ENCODE results near the gene TMEM154.
A peak's percentile ranks its signal among the peaks of the same experiment; 100 is the strongest.

TMEM154 gene

GRCh38 chr4:152590179-152591031, 89.4 kb downstream of the TMEM154 start:
- DNase-seq (ENCODE audit: low read depth), result peak; percentile 100

GRCh38 chr4:152588869-152589268, 90.9 kb downstream of the TMEM154 start:
- DNase-seq (ENCODE audit: low read depth), result no peak

DNA sequence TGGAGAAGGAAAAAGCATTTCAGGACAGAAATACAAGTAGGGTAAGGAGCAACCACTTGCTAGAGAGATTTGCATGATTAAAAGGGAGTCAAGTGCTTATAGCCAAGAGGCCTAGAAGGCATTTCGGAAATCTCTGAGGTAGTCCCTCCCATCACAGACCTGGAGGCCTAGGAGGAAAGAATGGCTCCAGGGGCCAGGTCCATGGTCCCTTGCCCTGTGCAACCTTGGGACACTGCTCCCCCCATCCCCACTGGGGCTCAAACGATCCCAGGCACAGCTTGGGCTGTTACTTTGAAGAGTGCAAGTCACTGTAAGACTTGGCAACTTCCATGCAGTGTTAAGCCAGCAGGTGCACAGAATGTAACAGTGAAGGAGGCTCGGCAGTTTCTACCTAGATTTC, 92.7 kb downstream of the TMEM154 start:
- no peak for DNase-seq (ENCODE audit: low read depth)

GRCh38 chr4:152586668-152587067, 93.1 kb downstream of the TMEM154 start:
- DNase-seq (ENCODE audit: low read depth), result no peak

DNA sequence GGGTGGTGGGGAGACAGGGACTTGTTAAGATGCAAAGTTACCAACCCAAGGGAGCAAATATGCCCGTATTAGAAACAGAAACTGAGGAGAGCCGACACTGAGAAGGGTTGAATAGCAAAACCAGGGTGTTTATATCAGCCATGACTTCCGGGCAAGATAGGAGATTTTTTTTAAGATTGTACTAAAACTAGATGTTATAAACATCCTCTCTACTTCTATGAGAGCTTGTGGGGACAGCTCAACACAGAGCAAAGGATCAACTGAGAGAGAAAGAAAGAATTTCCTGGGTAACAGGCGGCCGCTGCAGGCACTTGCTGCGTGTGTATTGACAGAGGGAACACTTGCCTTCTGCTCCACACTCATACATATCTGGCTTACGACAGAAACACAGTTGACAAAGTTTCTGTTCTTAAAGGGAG, 94.8 kb downstream of the TMEM154 start:
- no peak for DNase-seq (ENCODE audit: low read depth)

- peak; percentile 88 for DNase-seq (ENCODE audit: low read depth)
Measured at GRCh38 chr4:152581536-152582160, 98.1 kb downstream of the TMEM154 start.

DNA sequence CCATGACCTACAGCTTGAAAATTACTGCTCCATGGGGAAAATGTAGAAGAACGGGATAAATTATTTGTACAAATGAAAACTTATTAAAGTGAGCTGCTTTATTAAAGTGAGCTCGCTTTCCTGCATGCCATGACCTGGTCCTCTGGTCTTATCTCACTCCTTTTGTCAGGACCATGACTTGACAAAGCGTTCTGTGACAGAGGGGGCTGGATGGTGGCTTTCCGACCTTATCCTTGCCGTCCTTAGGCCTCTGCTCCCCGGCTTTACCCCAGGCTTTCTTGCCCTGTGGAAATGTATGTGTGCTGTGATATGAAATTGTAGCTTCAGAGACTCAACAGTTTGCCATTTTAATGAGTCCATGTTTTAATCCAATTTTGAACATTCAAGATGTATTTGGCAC, 99.9 kb downstream of the TMEM154 start:
- DNase-seq (ENCODE audit: low read depth), result no peak

DNA sequence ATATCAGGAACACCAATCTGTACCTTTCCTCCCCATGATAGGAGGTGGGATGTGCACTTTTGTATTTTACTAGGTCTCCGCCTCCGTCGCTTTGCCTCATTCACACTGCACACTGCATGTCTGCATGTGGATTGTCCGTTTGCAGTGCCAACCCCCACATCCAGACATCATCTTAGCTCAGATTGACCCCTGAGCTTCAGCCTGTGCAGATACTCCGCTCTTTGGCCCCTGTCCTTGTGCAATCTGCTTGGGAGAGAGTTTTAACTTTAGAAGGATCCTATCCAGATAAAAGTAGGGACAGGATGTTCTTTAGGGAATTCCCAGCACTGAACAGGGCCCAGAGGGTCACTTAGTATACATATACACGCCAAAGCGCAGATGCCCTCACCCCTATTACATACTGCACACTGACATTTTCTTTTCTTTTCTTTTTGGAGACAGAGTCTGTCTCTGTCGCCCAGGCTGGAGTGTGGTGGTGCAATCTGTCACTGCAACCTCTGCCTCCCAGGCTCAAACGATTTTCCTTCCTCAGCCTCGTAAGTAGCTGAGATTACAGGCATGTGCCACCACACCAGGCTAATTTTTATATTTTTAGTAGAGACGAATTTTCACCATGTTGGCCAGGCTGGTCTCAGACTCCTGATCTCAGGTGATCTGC, 100.6 kb downstream of the TMEM154 start:
- peak; percentile 33 for DNase-seq (ENCODE audit: low read depth)

DNA sequence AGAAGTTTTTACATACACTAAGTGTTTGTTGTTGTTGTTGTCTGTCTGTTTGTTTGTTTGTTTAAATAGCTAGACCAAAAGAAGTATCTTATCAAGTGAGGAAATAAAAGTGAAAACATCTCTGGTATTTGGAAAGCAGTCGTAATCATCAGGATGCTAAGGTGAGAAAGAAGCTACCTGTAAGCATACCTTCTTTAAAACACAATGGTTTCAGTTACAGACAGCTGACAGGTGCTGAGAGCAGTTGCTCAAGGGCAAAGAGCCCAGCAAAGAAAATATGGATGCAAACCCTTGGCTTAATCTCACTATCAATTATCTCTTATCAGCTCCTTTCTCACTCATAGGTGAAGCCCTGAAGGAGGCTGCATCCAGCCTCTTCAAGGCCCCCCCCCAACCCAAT, 101.1 kb downstream of the TMEM154 start:
- DNase-seq (ENCODE audit: low read depth), result no peak

- peak; percentile 30 for DNase-seq (ENCODE audit: low read depth)
Measured at GRCh38 chr4:152577708-152578396, 101.9 kb downstream of the TMEM154 start.

DNA sequence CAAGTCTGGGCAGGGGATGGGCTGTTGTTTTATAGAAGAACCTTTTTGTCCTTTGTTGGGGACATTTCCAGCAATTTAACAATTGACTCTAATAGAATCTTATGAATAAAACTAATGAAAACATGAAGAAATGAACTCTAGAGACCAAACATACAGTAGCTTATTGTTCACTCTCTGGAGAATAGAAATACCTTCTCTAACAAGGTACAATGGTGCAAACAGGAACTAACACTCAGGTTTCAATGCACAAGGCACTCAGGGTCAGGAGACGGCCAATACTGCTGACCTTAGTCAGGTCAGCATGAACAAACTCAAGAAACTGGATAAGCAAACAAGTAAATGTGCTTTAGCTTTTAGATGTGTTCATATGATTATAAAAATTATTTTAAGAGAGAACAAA, 104.3 kb downstream of the TMEM154 start:
- no peak for DNase-seq (ENCODE audit: low read depth)

DNA sequence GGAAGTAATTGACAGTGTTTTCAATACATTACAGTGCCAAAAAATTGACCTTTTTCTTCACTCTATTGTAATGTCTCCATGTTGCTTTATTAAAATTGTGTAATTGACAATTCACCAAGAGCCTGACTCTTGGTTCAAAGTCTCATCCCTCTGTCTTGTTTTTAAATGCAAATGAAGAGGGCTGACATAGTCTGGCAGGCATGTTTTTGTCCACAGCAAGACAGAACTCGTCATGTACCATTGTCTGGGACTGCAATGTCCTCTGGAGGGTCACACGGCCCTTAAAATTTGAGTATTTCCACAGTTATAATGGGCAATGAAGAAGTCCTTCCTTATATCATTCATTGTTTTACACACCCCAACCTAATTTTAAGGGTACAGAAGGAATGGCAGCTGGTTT, 105.9 kb downstream of the TMEM154 start:
- DNase-seq (ENCODE audit: low read depth), result no peak

- peak; percentile 99 for DNase-seq (ENCODE audit: low read depth)
Measured at GRCh38 chr4:152572417-152573086, 107.2 kb downstream of the TMEM154 start.

DNA sequence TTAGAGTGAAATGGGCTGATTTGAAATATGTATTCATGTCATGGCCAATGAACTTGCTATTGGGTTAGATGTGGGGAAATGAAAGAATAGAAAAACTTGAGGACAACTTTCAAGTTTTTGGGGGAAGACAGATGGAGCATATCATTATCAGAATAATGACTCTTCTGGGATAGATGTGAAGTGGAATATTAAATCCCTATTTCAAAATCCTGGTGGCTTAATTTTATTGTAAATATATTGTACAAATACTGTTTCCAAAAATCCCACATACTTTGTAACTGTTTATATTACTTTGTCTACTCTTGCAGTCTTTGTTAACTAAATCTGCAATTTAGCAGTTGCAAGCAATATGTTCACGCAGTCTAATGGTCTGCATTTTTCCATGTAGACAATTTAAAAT, 108.0 kb downstream of the TMEM154 start:
- no peak for DNase-seq (ENCODE audit: low read depth)

DNA sequence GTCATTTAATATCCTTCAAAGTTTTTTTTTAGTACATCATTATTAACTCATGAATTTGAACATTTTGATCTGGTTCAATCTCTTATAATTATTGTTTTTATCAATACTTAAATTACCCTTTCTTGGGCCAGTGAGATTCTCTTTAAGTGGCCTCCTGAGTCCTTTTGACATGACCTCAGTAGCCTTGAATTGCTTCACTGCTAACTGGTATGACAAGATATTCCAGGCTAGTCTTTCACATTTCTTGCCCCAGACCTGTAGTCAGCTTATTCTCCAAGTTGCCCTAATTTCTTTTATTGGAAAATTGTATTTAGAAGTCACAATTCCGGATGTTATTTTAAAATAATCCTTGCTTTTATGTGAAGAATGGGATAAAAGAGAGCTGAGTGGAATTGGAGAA, 108.5 kb downstream of the TMEM154 start:
- DNase-seq (ENCODE audit: low read depth), result no peak
